ENCODE data around the gene CCDC86.

CCDC86 gene

GRCh38 chr11:60854140-60854846 is 12.4 kb downstream of the CCDC86 start:
- DNase-seq: no peak

- DNase-seq: no peak
These were observed 13.2 kb downstream of the CCDC86 start for GRCh38 chr11:60854847-60855725.

- DNase-seq: no peak
These were observed 14.1 kb downstream of the CCDC86 start, which contains the start of gene PTGDR2 for GRCh38 chr11:60855726-60856633. PTGDR2 (minus strand) TSS chr11:60855950; CDS start chr11:60853722, 2,228 bp downstream.

GRCh38 chr11:60857378-60858232 is 15.7 kb downstream of the CCDC86 start:
- DNase-seq: peak; percentile 40

GRCh38 chr11:60858236-60858635 is 16.3 kb downstream of the CCDC86 start:
- DNase-seq: no peak

- DNase-seq: no peak
These were observed 17.0 kb downstream of the CCDC86 start for GRCh38 chr11:60858731-60859464.

- DNase-seq: no peak
These were observed 17.8 kb downstream of the CCDC86 start for GRCh38 chr11:60859616-60860250.

GRCh38 chr11:60860943-60861342 is 19.0 kb downstream of the CCDC86 start:
- no peak for DNase-seq

- no peak for DNase-seq
These were observed 20.3 kb downstream of the CCDC86 start for GRCh38 chr11:60862171-60862570.

- no peak for DNase-seq
These were observed 21.9 kb downstream of the CCDC86 start for GRCh38 chr11:60863550-60864521.

- no peak for DNase-seq
These were observed 23.1 kb downstream of the CCDC86 start for GRCh38 chr11:60864856-60865513.

GRCh38 chr11:60866911-60867870 is 25.3 kb downstream of the CCDC86 start, which contains the start of gene ZP1:
ZP1 (plus strand) TSS chr11:60867542; CDS start chr11:60867562, 20 bp downstream.
- no peak for DNase-seq

GRCh38 chr11:60867871-60868681 is 26.2 kb downstream of the CCDC86 start:
- no peak for DNase-seq

GRCh38 chr11:60868682-60869450 is 27.0 kb downstream of the CCDC86 start:
- DNase-seq: no peak

- DNase-seq: no peak
These were observed 27.5 kb downstream of the CCDC86 start for GRCh38 chr11:60869451-60869825.

- DNase-seq: no peak
These were observed 28.4 kb downstream of the CCDC86 start for GRCh38 chr11:60870276-60870675.

Data from suppressor macrophage treated with lipopolysaccharide for 4 hours (primary cell).